Effector CD8-positive, alpha-beta T cell (primary cell): Measurements from ENCODE around the gene VAX1.
"Not testable (repeated sequence)": the region's sequence is repeated elsewhere in the genome, so short reads cannot be mapped to it uniquely, and the experiment has no call there.

Experiments used
- DNase-seq: peaks from one replicate; lab custom pipeline; 2025; lab: John Stamatoyannopoulos, UW
- total RNA-seq, 4 experiments: gene quantifications; one replicate each; lab custom pipeline; 2026; lab: John Stamatoyannopoulos, UW

Gene VAX1, protein sequence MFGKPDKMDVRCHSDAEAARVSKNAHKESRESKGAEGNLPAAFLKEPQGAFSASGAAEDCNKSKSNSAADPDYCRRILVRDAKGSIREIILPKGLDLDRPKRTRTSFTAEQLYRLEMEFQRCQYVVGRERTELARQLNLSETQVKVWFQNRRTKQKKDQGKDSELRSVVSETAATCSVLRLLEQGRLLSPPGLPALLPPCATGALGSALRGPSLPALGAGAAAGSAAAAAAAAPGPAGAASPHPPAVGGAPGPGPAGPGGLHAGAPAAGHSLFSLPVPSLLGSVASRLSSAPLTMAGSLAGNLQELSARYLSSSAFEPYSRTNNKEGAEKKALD
- 0 reads per million in 4 experiments for total RNA-seq

DNA sequence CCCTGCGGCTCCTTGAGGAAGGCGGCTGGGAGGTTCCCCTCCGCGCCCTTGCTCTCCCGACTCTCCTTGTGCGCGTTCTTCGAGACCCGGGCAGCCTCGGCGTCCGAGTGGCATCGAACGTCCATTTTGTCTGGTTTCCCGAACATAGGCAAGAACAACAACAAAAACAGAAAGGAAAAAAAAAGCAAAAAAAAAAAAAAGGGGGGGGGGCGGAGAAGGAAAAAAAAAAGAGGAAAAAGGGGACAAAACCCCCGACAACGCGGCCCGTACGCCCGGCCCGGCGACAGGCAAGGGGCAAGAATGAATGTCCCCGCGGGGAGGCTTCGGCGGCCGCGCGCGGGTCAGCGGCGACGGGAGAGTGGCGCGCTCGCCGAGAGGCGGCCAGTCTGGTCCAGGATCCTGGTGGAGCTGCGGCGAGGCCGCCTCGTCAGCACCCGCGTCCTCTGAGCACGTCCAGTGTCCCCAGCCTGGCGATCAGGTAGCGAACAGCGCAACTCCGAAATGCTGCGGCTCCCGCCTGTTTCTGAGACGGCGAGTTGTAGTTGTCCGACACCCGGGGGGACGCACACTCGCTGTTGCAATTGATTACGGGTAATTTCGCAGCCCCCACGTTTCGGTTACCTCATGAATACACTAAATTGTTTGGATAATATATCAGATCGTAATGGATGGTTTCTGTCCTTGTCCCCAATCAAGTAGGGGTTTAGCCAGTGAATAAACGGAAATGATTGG lies at the start of gene VAX1:
Gene VAX1, minus strand, starts transcription at position 360 of the 732 bp plus-strand sequence. Its CDS starts 214 bp downstream, at position 146.
- DNase-seq: no peak

DNA sequence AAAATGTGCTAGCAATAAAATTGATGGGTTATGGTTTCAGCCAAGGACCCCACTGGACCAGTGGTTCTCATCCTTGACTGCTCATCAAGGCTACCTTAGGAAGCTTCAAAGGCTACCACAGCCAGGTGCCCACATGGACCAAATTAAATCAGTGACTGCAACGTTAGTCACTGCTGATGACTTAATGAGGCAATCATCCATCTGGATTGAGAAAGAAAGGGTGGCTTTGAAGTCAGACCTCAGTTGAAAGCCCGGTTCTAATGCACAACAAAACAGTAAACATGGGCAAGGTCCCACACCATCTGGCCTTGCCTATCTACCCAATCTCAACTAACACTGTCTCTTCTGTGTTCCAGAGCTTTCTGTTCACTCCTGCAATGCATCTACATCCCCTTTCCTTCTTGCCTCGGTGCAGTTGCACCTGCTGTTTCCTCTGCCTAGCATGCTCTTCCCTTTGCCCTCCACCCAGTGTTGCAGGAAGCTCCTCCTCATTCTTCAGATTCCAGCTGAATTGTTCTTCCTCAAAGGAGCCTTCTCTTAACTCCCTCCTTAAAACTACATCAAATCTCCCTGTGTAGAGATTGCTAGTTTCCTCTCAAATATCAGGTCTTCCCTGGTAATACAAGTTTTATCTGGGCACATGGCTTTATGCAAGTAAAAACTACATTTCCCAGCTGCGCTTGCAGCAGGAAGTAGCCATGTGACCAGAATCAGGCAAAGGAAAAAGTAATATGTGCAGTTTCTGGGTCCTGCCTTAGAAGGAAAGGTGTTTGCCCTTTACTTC lies 49.0 kb upstream of the VAX1 start:
- DNase-seq: no peak

DNA sequence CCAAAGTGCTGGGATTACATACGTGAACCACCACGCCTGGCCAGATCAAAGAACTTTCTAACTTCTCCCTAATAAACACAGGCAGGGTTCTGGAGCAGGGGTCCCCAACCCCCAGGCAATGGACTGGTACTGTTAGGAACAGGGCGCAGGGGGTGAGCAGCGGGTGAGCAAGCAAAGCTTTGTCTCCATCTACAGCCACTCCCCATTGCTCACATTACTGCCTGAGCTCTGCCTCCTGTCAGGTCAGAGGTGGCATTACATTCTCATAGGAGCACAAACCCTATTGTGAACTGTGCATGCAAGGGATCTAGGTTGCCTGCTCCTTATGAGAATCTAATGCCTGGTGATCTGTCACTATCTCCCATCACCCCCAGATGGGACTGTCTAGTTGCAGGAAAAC lies 47.7 kb upstream of the VAX1 start:
- not testable (repeated sequence) for DNase-seq

DNA sequence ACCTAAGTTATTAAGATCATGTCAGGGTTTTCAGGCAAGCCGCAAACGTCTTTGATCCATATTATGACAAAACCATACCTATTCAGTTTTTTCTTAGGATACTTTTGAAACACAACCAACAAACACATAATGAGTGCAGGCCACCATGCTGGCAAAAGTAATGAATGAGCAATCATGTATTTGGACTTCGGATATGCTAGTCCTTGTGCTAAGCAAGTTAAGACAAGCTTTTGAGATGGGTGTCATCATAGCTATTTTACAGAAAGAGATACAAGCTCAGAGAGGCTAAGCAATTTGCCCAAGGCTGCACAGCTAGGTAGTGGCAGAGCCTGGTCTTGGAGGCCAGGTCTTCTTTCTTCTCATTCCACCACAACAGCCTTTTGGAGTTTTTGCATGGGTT lies 46.8 kb upstream of the VAX1 start:
- DNase-seq: no peak

DNA sequence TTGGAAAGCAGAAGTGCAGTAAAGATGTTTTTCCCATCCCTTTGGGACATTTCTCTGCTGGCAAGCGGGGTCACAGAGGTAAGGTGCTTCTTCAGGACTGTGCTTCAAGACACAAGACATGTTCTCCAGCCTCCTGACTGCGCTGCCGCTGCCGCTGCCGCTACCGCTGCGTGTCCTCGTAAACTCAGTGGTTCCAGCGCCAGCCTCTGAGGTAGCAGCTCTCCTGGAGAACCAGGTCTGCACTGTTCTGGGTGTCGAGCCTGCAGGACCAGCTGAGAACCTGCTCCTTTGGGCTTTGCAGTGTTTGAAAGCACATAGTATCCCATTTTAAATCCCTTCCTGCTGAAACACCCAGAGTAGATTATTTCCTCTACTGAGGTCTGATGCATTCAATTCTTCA lies 46.2 kb upstream of the VAX1 start:
- no peak for DNase-seq

DNA sequence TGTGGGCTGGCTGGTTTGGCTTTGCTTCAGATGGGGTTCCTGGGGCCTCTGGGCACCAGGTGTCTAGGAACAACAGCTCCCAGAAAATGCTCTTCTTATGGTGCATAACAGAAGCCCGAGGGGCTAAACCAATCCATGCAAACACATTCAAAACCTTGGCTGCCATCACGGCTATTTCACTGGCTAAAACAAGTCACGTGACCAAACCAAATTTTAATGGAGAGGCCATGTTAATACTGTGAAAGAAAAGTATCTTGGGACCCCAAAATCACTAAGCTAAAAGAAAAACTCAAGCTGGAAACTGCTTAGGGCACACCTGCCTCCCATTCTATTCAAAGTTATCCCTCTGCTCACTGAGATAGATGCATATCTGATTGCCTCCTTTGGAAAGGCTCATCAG lies 40.1 kb upstream of the VAX1 start:
- DNase-seq: no peak

DNA sequence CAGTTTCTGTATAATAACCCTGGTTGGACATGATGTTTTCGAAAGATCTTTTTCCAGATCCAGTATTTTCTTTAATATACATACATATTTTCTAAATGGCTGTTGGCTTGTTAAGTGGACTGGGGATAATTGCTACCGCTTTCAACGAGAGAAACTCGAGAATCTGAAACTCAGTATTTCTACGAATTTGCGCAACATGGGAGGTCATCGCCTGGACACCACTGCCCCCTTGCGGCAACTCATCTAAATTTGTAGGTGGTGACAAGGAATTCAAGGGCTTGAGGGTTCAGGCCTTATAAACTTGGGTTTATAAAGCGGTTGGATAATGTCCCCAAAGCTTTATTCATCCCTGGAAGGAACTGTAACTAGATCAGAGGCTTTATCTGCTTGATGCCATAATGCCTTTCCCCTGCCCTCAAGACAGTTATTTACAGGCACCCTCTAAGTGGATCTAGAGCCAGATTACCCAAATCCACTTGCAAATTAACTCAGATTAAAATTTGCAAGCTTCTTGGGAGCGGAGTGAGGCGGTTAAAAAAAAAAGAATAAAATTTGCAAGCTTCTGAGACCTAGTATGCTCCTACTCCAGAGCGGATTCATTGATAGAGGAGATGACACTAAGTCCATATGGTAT lies 37.9 kb upstream of the VAX1 start:
- peak; percentile 48 for DNase-seq

DNA sequence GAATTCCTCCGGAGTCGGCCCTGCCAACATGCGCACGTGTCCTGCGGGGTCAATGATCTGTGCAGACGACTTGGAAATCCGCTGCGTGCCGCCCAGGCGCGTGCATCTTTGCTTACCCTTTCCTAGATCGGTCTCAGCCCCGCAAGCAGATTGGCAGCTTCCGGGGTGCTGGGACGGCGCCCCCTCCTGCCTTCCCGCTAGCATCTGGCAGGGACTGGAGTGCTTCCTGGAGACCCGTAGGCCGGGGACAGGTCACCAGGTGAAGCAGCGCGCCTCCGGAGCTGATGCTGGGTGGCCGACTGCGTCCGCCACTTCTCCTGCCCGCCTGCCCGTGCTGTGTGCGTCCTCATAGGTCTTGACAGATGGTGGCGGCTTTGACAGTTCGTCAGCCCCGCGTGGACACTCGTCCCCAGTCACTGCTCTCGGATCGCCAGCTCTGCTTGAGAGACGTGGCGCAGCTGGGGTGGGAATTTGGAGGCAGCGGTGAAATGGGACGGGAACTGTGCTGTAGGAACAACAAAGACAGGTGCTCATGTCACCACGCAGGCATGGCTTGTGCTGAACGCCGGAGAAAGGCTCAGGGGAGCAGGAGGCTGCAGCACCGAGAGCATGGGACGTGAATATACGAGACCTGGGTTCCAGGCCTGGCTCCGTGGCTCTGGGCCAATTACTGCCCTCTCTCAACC lies 37.3 kb upstream of the VAX1 start:
- peak; percentile 25 for DNase-seq

DNA sequence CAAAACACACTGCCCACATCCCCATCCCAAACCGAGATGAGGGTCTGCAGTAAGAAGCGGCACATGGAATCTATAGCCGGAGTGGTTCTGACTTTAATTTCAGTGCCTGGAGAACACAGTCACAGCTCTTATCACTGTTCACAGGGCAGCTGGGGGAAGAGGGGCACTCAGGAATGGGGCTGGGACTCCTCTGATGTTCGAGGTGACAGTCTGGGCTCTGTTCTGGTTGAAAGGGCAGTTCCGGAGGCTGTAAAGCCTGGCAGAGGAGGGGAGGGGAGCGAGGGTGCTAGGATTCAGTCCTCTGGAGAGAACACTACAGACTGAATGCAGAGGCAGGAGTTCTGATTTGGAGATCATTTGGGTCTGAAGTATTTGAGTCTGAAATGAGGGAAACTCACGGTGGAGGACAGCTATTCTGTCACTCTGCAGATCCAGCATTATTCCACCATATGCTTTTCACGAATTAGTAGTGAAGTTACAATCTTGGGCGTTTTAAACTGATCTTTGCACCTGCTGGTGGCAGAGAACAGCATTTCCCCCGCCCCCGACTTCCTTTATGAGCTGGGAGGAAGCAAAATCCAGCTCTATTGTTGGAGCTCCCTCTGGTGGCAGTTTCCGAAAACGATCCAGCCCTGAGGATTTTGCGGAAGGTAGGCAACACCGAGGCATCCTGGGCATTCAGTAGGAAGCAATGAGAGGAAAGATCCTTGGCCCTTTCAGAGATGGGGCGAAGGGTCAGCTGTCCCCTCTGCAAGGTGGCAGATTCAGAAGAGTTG lies 36.6 kb upstream of the VAX1 start:
- peak; percentile 68 for DNase-seq

DNA sequence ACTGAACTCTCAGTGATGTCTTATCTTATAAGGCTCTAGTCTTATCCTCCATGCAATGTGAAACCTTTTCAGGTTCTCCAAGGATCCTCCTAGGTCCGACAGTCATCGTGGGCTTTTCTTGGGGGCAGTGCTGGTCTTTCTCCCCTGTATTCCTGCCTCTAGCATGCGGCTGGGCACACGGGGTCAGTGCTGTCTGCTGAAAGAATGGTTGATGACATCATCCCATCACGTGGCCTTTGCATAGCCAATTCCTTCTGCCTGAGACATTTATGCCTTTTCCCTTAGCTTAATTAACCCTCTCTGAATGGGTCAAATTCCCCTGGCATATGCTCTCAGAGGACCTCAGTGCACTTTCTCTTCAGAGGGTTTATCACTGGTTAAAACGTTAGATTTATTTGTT lies 32.2 kb upstream of the VAX1 start:
- no peak for DNase-seq

DNA sequence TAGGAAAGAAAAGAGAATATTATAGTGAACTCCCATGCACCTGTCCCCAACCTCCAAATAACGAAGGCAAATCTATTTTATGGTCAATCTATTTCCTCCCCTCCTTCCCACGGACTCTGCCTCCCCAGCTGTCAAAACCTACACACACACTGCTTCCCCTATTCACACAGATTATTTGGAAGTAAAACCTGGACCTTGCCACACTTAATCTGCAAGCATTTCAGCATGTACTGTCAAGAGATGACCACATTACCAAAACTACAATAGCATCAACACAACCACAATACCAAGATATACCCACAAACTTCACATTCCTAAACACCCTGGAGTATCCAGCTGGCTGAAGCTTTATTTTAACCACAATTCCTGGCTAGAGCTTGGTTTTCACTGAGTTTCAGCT lies 31.4 kb upstream of the VAX1 start:
- no peak for DNase-seq

DNA sequence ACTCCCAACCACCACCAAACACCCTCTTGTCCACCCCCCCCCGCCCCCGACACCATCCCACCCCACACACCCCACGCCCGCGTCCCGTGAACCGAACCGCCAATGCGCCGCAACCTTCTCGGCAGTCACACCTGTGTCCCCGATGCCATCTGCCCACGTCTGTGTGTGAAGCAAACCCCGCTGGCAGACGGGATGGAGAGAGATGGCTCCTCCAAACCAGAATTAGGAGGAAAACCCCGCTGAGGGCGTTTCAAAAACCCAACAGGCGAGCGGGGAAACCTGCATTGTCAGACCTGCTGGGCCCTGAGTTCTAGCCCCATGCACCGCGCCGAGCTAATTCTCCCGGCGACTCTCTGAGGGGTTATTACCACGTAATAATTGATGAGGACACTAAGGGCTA lies 30.7 kb upstream of the VAX1 start:
- DNase-seq: no peak

DNA sequence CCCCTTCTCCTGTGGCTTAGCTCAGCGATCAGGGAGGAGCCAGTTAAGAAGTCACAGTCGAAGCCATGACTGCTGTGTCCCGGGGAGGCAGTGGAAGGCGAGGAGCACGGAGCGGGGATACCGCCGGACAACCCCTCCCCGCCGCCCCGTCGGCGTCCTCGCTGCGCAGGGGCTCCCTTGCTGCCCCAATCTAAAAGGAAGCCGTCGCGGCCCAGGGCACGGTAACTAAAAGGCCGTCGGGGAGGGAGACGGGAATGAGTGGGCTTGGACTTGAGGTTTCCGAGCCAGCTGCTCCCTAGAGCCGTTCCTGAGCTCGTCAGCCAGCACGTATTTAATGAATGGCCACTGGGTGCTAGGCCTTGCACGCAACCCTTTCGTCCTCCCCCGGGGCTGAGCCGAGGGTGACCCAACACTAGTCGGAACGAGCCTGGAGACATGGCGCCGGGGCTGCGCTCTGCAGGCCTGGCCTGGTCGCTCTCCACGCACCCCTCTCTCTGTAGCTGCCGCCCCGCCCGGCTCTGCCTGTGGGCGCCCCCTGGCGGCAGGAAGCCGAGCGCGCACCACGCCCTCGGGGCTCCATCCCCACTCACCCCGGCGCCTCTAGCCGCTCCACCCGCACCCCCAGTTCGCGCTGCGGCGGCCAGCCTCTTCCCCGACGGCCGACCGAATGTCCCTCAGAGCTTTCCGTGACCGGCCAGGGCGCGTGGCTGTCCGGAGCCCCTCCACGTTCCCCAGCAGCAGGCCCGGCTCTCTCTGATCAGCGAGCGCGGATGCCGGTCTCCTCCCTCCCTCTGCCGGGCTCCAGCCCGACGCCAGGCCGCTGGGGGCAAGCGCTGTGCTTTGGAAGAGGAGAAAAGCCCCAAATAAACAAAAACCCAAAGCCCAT lies 30.0 kb upstream of the VAX1 start:
- DNase-seq: peak; percentile 48

DNA sequence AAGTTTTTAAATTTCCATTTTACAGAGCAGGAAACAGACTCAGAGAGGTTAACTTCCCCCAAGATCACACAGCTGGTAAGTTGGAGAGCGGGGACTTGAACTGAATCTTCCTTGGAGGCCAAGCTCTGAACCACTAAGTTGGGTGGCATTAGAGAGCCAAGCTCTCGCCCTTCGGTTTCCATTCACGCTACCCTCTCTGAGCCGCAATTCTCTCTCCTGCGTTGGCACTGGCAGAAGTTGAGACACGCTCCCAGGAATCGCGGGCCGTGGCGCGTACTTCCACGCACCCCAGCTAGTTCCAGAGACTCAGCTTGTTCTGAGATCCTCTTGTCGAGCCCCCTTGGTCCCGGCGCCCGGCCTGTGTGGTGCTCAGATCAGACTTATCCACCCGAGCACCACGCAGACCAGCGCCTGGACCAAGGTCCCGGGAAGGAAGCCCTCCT lies 29.3 kb upstream of the VAX1 start:
- no peak for DNase-seq

DNA sequence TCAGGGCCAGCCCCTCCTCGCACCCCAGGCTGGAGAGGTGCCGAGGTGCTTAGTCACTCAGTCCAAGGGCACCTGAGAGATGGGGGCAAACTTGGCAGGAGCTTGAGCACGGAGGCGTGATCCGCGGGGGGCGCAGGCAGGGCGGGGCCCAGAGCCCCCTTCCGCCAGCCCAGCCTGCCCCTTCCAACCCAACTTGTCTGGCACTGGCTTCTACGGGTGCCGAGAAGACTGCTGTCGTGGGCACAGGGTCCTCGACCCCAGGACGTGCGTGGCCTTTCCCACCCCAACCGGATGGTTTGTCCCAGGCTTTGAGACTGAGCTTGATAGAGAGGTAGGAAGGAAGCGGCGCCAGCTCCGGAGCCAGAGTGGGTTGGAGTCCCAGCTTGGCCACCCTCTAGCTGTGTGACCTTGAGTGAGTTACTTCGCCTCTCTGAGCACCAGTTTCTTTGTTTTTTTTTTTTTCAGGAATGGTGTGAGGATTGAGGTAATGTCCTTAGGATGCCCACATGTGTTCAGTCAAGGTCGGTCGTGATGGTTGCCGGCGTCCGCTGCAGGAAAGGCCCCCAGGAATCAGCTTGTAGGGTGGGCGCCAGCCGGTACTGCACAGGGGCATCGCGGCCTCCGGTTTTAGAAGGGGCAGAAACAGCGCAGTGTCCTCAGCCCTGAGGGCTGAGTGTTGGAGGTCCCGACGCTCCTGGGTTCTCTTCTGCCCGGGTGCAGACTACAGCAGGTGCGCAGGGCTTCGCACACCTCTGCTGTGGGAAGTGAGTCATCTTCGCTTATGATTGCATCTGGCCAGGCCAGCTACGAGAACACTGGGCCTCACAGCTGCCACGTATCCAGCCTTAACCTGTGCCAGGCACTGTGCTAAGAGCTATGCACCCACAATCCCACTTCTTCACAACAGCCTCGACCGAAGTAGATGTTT lies 28.6 kb upstream of the VAX1 start:
- no peak for DNase-seq

DNA sequence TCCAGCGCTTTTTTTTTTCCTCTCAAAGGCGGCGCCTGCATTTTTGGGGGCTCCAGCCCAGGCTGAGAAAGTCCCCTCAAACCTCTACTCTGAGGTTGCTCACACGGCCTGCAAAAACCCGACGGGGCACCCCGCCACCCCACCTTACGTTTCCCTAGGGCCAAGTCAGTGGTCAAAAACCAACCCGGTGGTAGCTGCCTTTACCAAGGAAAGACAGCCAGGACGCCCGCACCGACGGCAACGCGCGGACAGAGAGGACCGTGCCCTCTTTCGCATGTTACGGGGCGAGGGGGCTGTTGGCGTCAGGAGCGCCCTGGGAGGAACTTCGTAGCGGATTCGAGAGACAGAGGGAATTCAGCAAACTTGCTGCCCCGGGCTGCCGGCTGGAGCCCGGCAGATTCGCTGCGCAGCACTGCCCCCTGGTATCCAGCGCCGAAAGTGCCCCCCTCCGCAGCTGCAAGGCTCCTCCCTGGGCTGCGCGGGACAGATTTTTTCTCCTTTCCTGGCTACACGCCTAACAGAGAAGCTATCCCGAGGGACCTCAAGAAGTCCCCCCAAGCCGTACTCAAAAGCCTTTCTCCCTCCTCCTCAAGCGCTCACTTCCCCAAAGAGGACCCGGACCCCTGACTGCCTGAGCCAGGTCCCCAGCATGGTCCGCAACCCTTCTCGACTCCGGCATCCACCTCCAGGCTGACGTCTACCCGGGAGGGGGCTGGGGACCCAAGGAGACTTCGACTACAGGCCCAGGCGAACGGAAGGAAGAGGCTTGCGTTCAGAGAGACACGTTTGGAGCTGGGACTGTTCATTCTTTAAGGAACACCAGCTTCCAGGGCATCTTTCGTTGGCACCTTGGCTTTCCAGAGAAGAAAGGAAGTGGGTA lies 27.7 kb upstream of the VAX1 start:
- peak; percentile 1 for DNase-seq
